GM18498 (cell line): ENCODE measurements around the gene CNNM2.
"Not testable (repeated sequence)": the region's sequence is repeated elsewhere in the genome, so short reads cannot be mapped to it uniquely, and the experiment has no call there.

Experiments used
- ATAC-seq: cut with Tn5 transposase; IDR thresholded peaks from one replicate; pipeline ENCODE4 v1.9.1; 2021; ENCODE audit warnings: mild to moderate bottlenecking, moderate library complexity; ENCODE audit not compliant: unreplicated experiment

CNNM2 gene

DNA sequence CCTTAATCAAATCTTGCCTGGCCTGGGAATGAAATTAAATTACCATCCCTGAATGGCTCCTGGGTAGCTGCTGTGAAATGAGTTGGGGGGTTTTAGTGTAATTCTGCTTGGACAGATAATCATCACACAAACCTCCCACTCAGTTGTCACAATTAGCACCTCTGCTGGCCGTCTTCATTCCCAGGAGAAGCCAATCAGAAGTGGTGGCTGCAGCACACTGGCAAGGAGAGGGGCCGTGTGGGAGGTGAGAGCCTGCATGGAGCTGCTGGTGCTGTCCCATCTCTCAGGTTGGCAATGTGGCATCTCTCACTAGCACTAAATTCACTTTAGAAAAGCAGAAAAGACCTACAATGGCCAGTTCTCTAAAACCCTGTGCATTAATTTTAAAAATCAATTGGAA lies 182.5 kb downstream of the CNNM2 start:
- no peak for ATAC-seq

GRCh38 chr10:103102195-103102594 lies 184.1 kb downstream of the CNNM2 start:
- no peak for ATAC-seq

GRCh38 chr10:103103989-103104388 lies 185.9 kb downstream of the CNNM2 start:
- no peak for ATAC-seq

GRCh38 chr10:103104721-103105120 lies 186.6 kb downstream of the CNNM2 start:
- no peak for ATAC-seq

GRCh38 chr10:103105462-103105861 lies 187.4 kb downstream of the CNNM2 start:
- ATAC-seq: no peak

- ATAC-seq: no peak
These were observed 188.4 kb downstream of the CNNM2 start for GRCh38 chr10:103106539-103106938.

- ATAC-seq: no peak
These were observed 191.7 kb downstream of the CNNM2 start for GRCh38 chr10:103109821-103110220.

DNA sequence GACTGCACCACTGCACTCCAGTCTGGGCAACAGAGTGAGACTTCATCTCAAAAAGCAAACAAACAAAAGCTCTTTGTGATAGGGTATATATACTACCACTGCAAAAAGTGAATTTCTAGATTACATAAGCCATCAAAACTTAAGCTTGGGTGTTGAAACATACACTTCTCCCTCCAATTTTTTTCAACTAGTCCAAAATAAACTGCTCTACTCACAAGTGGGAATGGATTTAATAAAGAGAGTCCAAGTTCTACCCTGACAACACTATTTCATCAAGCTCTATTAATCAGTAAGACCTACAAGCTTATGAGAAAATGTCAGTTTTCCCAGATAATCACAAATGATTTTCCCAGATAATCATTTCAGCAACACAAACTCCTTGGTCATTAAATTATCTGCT lies 192.3 kb downstream of the CNNM2 start:
- ATAC-seq: no peak

- ATAC-seq: no peak
These were observed 193.2 kb downstream of the CNNM2 start for GRCh38 chr10:103111031-103111917.

GRCh38 chr10:103111918-103112877 lies 194.1 kb downstream of the CNNM2 start:
- peak; percentile 65 for ATAC-seq

- no peak for ATAC-seq
These were observed 196.8 kb downstream of the CNNM2 start for GRCh38 chr10:103114876-103115275.

DNA sequence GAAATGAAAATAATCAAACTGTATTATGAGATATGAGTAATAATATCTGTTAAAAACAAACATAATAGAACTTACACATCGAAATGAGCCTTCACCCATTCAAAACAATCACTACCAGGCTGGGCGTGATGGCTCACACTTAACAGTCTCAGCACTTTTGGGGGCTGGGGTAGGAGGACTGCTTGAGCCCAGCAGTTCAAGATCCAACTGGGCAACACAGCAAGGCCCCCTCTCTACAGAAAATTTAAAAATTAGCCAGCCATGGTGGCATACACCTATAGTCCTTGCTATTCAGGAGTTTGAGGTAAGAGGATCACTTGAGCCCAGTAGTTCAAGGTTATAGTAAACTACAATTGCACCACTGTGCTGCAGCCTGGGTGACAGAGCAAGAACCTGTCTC lies 199.2 kb downstream of the CNNM2 start:
- ATAC-seq: no peak

GRCh38 chr10:103120546-103120945 lies 202.5 kb downstream of the CNNM2 start:
- ATAC-seq: no peak

- no peak for ATAC-seq
These were observed 203.1 kb downstream of the CNNM2 start for GRCh38 chr10:103120977-103121735.

DNA sequence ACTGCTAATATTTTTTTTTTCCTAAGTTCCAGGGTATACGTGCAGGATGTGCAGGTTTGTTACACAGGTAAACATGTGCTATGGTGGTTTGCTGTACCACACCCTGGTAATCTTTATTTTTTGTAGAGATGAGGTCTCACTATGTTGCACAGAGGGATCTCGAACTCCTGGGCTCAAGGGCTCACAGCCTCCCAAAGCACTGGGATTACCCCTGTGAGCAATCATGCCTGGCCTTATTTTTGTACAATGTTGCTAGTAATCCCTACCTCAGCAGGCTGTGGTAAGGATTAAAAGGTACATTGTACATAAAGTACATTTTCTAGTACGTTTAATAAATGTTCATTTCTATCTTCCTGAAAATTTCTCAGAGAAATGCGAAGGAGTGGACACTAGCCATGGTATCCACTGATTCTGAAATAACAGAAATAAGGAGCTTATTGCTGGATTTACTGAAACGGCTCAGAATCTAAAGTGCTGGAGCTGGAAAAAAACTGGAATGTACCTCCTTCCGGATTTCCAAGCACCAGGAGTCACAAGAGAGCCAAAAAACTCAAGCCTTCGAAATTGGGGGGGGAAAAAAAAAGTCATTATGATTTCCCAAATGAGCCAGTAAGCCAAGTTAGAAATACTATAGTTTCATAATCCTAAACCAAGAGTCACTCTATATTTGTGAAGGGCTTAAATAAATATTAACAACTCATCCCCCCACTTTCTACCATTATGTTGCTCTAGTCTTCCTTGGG lies 205.4 kb downstream of the CNNM2 start:
- ATAC-seq: no peak

GRCh38 chr10:103124420-103125096 lies 206.5 kb downstream of the CNNM2 start:
- ATAC-seq: no peak

DNA sequence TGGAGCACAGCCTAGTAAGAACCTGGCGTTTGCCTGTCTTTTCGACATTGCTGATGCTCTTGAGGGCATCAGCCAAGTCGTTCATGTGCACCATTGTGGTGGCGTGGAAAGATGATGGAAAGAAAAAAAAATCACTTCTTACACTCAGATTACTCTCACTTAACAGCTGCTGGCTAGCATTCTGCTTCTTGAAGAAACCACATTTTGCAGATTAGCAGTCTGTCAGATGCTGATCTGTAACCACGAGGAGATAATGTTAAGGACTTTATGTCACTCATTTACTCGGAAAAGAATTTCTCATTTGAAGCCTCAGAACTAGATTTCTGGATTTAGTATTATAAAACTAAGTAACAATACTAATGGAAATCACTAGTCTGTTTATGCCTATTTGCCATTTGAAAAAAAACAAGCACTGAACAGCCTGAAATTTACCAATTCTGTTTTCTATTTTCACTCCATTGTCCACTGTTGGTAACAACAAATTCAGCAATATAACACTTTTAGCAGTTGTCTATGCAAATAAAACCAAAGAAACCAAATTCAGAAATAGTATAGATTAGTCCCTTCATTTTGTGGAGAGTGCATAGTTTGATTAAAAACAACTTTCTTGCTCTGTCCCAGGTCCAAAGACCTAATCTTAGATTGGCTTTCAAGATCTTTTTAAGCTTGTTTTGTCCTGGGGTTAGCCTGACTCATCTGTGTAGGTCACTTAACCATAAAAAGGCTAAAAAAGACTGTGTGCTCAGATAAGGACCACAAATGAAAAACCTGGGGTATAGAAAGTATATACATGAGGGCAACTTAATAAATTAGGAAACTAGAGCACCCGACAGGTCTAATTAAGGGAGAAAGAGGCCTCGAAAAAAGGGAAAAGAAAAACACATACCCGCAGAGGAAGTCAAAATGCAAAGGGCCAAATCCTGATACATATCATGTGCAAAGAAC lies 207.5 kb downstream of the CNNM2 start:
- ATAC-seq: peak; percentile 86

GRCh38 chr10:103127241-103127640 lies 209.1 kb downstream of the CNNM2 start:
- ATAC-seq: no peak

DNA sequence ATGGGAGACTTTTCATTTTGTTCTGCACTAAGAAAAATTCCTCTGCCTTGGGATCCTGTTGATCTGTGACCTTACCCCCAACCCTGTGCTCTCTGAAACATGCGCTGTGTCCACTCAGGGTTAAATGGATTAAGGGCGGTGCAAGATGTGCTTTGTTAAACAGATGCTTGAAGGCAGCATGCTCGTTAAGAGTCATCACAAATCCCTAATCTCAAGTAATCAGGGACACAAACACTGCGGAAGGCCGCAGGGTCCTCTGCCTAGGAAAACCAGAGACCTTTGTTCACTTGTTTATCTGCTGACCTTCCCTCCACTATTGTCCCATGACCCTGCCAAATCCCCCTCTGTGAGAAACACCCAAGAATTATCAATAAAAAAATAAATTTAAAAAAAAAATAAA lies 212.1 kb downstream of the CNNM2 start:
- ATAC-seq: not testable (repeated sequence)
